ENCODE data around the gene UNC5CL.

DNA sequence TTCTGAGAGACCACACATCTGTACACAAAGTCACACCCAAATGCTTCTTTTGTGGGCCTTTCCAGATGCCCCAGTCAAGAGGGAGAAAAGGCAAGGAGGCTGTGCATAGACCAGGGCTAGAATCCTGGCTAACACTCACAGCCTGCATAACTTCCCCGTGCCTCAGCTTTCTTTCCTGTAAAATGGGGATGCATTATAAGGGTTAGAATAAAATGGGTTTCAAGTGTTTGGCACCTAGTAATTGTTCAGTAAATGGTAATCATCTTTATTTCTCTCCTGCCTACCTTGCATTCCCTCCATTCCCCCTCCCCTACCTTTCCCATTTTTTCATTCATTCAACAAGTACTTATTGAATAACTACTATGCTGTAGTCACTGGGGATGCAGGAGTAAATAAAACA, 29.4 kb downstream of the UNC5CL start:
- TF ChIP-seq EZH2 (IDR thresholded peaks at IDR 0.05; ENCODE audit: insufficient read depth, poor library complexity, severe bottlenecking) (no peak), EZH2phosphoT487 (IDR thresholded peaks at IDR 0.05; ENCODE audit: insufficient read depth, low read depth) (no peak)
